H1 (cell line): ENCODE results near the gene SLC7A9. TPM values are rescaled to one million over a fixed set of nuclear protein-coding genes. Genes with fewer than 3 reads are reported as not detected.

Source experiments
- CTCF ChIA-PET: fragments of 300-600 bp; sonication (Branson Sonifier 250); formaldehyde crosslinking; loops from one replicate; lab custom pipeline; 2021; ENCODE audit not compliant: partially characterized antibody; lab: Charles Lee
- POLR2A ChIA-PET: fragments of 300-600 bp; sonication (Branson Sonifier 250); formaldehyde crosslinking; loops from one replicate; lab custom pipeline; 2021; ENCODE audit warnings: inconsistent platforms; ENCODE audit not compliant: partially characterized antibody; lab: Charles Lee
- DNase-seq, 2 experiments: peaks; one replicate each; pipeline versions ENCODE4 v3.0.0 to v3.0.0-alpha.2; 2010 to 2022; ENCODE audit warnings: low spot score in 2 of 2, low read depth in 1 of 2, mixed read lengths in 1 of 2
- FAIRE-seq: peaks from 2 replicates; lab custom pipeline; 2011; peaks lifted over from hg19 to GRCh38; lab: Jason Lieb, UNC
- H2AFZ ChIP-seq: 2 replicates; pipeline ENCODE4 v1.8.1; 2012; ENCODE audit warnings: low read length, inconsistent platforms
- H2AK5ac ChIP-seq: 2 replicates; pipeline ENCODE4 v1.6.1; 2013; ENCODE audit warnings: low read depth, low read length
- H2BK120ac ChIP-seq: replicated peaks from 2 replicates; pipeline ENCODE3; 2013; ENCODE audit warnings: low read depth, low read length, inconsistent platforms
- H2BK12ac ChIP-seq: 2 replicates; pipeline ENCODE4 v1.6.1; 2013; ENCODE audit warnings: low read depth, low read length
- H2BK15ac ChIP-seq: 2 replicates; pipeline ENCODE4 v1.6.1; 2013; ENCODE audit warnings: low read length
- H2BK20ac ChIP-seq: 2 replicates; pipeline ENCODE4 v1.6.1; 2013; ENCODE audit warnings: low read length
- H2BK5ac ChIP-seq: 2 replicates; pipeline ENCODE4 v1.6.1; 2013; ENCODE audit warnings: low read depth, low read length
- H3K14ac ChIP-seq: 2 replicates; pipeline ENCODE4 v1.6.1; 2013; ENCODE audit warnings: inconsistent platforms; ENCODE audit not compliant: insufficient read length
- H3K18ac ChIP-seq: 2 replicates; pipeline ENCODE4 v1.6.1; 2013; ENCODE audit warnings: low read length; ENCODE audit errors: extremely low read depth
- H3K23ac ChIP-seq: 2 replicates; pipeline ENCODE4 v1.6.1; 2013; ENCODE audit warnings: inconsistent platforms; ENCODE audit not compliant: insufficient read length
- H3K23me2 ChIP-seq: 2 replicates; pipeline ENCODE4 v1.6.1; 2013; ENCODE audit warnings: low read depth, low read length
- H3K27ac ChIP-seq: 2 replicates; pipeline ENCODE4 v1.6.1; 2011; ENCODE audit warnings: low read depth, low read length, inconsistent platforms
- H3K27me3 ChIP-seq, 4 experiments: replicated peaks in 1 of 4; 1 replicate in 1 of 4; 2 replicates in 3 of 4; pipeline versions ENCODE4 v1.6.1 to v1.8.1; 2011 to 2013; ENCODE audit warnings: low read length in 3 of 4, mild to moderate bottlenecking in 3 of 4, inconsistent platforms in 2 of 4, mixed read lengths in 2 of 4, moderate library complexity in 1 of 4; ENCODE audit not compliant: control insufficient read depth in 3 of 4, insufficient read depth in 3 of 4; ENCODE audit errors: extremely low read depth in 1 of 4
- H3K36me3 ChIP-seq, 4 experiments: 2 replicates each; pipeline versions ENCODE4 v1.6.1 to v1.8.1; 2011 to 2013; ENCODE audit warnings: mild to moderate bottlenecking in 4 of 4, low read length in 3 of 4, moderate library complexity in 2 of 4, control low read depth in 1 of 4, inconsistent platforms in 1 of 4; ENCODE audit not compliant: insufficient read depth in 4 of 4, control insufficient read depth in 2 of 4
- H3K4ac ChIP-seq: replicated peaks from 2 replicates; pipeline ENCODE3; 2013; ENCODE audit warnings: low read length, low read depth, mixed read lengths, inconsistent platforms; ENCODE audit not compliant: insufficient read length
- H3K4me1 ChIP-seq, 4 experiments: replicated peaks in 1 of 4; 1 replicate in 1 of 4; 2 replicates in 3 of 4; pipeline versions ENCODE4 v1.6.1 to v1.8.1; 2011 to 2013; ENCODE audit warnings: low read length in 3 of 4, inconsistent platforms in 2 of 4, mixed read lengths in 1 of 4; ENCODE audit not compliant: insufficient read depth in 4 of 4, control insufficient read depth in 3 of 4
- H3K4me2 ChIP-seq, 2 experiments: 2 replicates each; pipeline versions ENCODE4 v1.6.1 to v1.8.1; 2011 to 2013; ENCODE audit warnings: low read depth in 2 of 2, low read length in 2 of 2, control low read depth in 1 of 2, inconsistent platforms in 1 of 2, mild to moderate bottlenecking in 1 of 2; ENCODE audit not compliant: insufficient read depth in 1 of 2
- H3K4me3 ChIP-seq, 4 experiments: fragments of 200-600, 300-600 bp in 1 of 4; sonication (generic), shearing (Covaris generic), sonication (Bioruptor Twin) in 1 of 4; 2 replicates each; pipeline versions ENCODE4 v1.5.1 to v1.8.1; 2011 to 2016; ENCODE audit warnings: low read length in 4 of 4, low read depth in 3 of 4, control low read depth in 2 of 4, inconsistent platforms in 2 of 4, mild to moderate bottlenecking in 2 of 4, mixed read lengths in 1 of 4, moderate library complexity in 1 of 4; ENCODE audit not compliant: insufficient read depth in 2 of 4; ENCODE audit errors: extremely low read depth in 1 of 4
- H3K56ac ChIP-seq: replicated peaks from 2 replicates; pipeline ENCODE3; 2013; ENCODE audit warnings: low read depth, mild to moderate bottlenecking, mixed read lengths, low read length, inconsistent platforms; ENCODE audit not compliant: insufficient read length
- H3K79me1 ChIP-seq: 2 replicates; pipeline ENCODE4 v1.6.1; 2013; ENCODE audit warnings: low read depth, low read length, control low read depth
- H3K79me2 ChIP-seq, 2 experiments: 2 replicates each; pipeline versions ENCODE4 v1.6.1 to v1.8.1; 2012 to 2013; ENCODE audit warnings: low read length in 2 of 2, mild to moderate bottlenecking in 2 of 2, inconsistent platforms in 1 of 2; ENCODE audit not compliant: insufficient read depth in 2 of 2, control insufficient read depth in 1 of 2
- H3K9ac ChIP-seq, 4 experiments: replicated peaks in 1 of 4; 1 replicate in 1 of 4; 2 replicates in 3 of 4; pipeline versions ENCODE4 v1.6.1 to v1.8.1; 2011 to 2013; ENCODE audit warnings: low read depth in 3 of 4, low read length in 3 of 4, control low read depth in 2 of 4, mild to moderate bottlenecking in 2 of 4, moderate library complexity in 2 of 4, inconsistent platforms in 1 of 4; ENCODE audit errors: extremely low read depth in 1 of 4
- H3K9me3 ChIP-seq, 2 experiments: 2 replicates each; pipeline versions ENCODE4 v1.6.1 to v1.8.1; 2012 to 2013; ENCODE audit warnings: mild to moderate bottlenecking in 2 of 2, moderate library complexity in 2 of 2, control low read depth in 1 of 2, inconsistent platforms in 1 of 2, low read depth in 1 of 2, low read length in 1 of 2, mixed read lengths in 1 of 2; ENCODE audit not compliant: insufficient read depth in 2 of 2
- H4K20me1 ChIP-seq, 2 experiments: replicated peaks in 1 of 2; 2 replicates each; pipeline versions ENCODE3 to v1.8.1; 2011 to 2013; ENCODE audit warnings: inconsistent platforms in 2 of 2, low read length in 2 of 2, mild to moderate bottlenecking in 1 of 2; ENCODE audit not compliant: insufficient read depth in 2 of 2, control insufficient read depth in 1 of 2
- H4K5ac ChIP-seq: 2 replicates; pipeline ENCODE4 v1.6.1; 2013; ENCODE audit warnings: low read length, low read depth, mixed read lengths, inconsistent platforms; ENCODE audit not compliant: insufficient read length
- H4K8ac ChIP-seq: 2 replicates; pipeline ENCODE4 v1.8.0; 2013; ENCODE audit warnings: mild to moderate bottlenecking, moderate library complexity, low read length, inconsistent platforms; ENCODE audit not compliant: insufficient read depth; ENCODE audit errors: extremely low read depth
- H4K91ac ChIP-seq: replicated peaks from 2 replicates; pipeline ENCODE3; 2013; ENCODE audit warnings: low read length, mixed read lengths, inconsistent platforms; ENCODE audit not compliant: insufficient read length
- ATF2 ChIP-seq: IDR thresholded peaks from 2 replicates; pipeline ENCODE4 v1.6.1; 2012; ENCODE audit warnings: low read length, inconsistent platforms
- CBX5 ChIP-seq: fragments of 300-800, 300-1000 bp; sonication (generic); IDR thresholded peaks from 2 replicates; pipeline ENCODE4 v1.7.1; 2016; ENCODE audit warnings: antibody characterized with exemption, low read length, low read depth
- CHD1 ChIP-seq: IDR thresholded peaks from 2 replicates; pipeline ENCODE4 v1.6.1; 2012; ENCODE audit warnings: low read depth, low read length, improper control_type of control experiment
- CTBP2 ChIP-seq: IDR thresholded peaks from 2 replicates; pipeline ENCODE4 v1.7.0; 2011; ENCODE audit warnings: borderline replicate concordance, mild to moderate bottlenecking, moderate library complexity, mixed read lengths, low read length; ENCODE audit not compliant: insufficient read depth, insufficient read length
- CTCF ChIP-seq, 3 experiments: IDR thresholded peaks; 1 replicate in 2 of 3; 2 replicates in 1 of 3; pipeline versions ENCODE4 v1.5.1 to v1.6.1; 2011; ENCODE audit warnings: low read length in 3 of 3, mild to moderate bottlenecking in 3 of 3, inconsistent platforms in 2 of 3, low read depth in 1 of 3, moderate library complexity in 1 of 3; ENCODE audit not compliant: insufficient read depth in 1 of 3; ENCODE audit errors: control extremely low read depth in 1 of 3
- KDM4A ChIP-seq: IDR thresholded peaks from one replicate; pipeline ENCODE4 v1.7.1; 2012; ENCODE audit warnings: low read depth, mild to moderate bottlenecking, moderate library complexity, low read length, inconsistent platforms; ENCODE audit not compliant: severe bottlenecking
- NRF1 ChIP-seq: IDR thresholded peaks from 2 replicates; pipeline ENCODE4 v1.6.1; 2011; ENCODE audit warnings: mild to moderate bottlenecking, low read depth, low read length, improper control_type of control experiment
- SP1 ChIP-seq: IDR thresholded peaks from 2 replicates; pipeline ENCODE4 v1.6.1; 2011; ENCODE audit warnings: low read depth, low read length
- WGBS, 2 experiments: shearing (Covaris generic) in 1 of 2; methylation state at CpG; one replicate each; pipeline versions ENCODE4 v1.1.6 to v1.1.7; 2013 to 2015; ENCODE audit warnings: low lambda C conversion rate in 2 of 2, mixed read lengths in 2 of 2, inconsistent platforms in 1 of 2, low coverage in 1 of 2, missing lambda C conversion rate in 1 of 2; ENCODE audit not compliant: insufficient replicate concordance in 2 of 2, insufficient coverage in 1 of 2, insufficient read length in 1 of 2; ENCODE audit errors: extremely low coverage in 1 of 2, missing lambda C conversion rate in 1 of 2; 5-methylcytosine and 5-hydroxymethylcytosine counted together
- polyA plus RNA-seq, 7 experiments: library from polyadenylated mRNA; depleted of rRNA in 3 of 7; stranded (reverse) in 5 of 7; unstranded in 2 of 7; fragments of >200 nt in 5 of 7; fragments of 200-250 nt in 2 of 7; gene quantifications; 1 replicate in 5 of 7; 2 replicates in 1 of 7; 4 replicates in 1 of 7; pipeline versions ENCODE4 v1.2.1 to v1.2.3, GENCODE V29; 2011 to 2013; ENCODE audit warnings: missing spikeins in 2 of 7, mixed read lengths in 2 of 7
- total RNA-seq: library from RNA; stranded (reverse); fragmentation: NEBNext Ultra II Directional; extraction: Animal tissue kit (Norgen Biotek cat#: 25700); gene quantifications from 2 replicates; pipeline ENCODE4 v1.2.1, GENCODE V29; 2021

Gene SLC7A9
- total and polyA plus RNA-seq, 2 of the 8 experiments (the other 6 are each of a cell fraction or from before 2014, with no cell fraction given), result 0.15 TPM; not detected in 1

- 61% methylated on average over 4 of the region's 4 CpGs; no CpG with 5 or more reads in 1 of the 2 experiments for WGBS, 2 experiments
- CTCF ChIA-PET, result no interaction called here
- TF ChIP-seq NRF1 (no peak), CTCF (IDR thresholded peaks at IDR 0.05; ENCODE audit: control extremely low read depth in 1 of 3, insufficient read depth in 1 of 3, low read depth in 1 of 3, low read length in 3 of 3) (no peak), KDM4A (no peak), CHD1 (no peak), SP1 (no peak), CTBP2 (no peak), CBX5 (no peak), ATF2 (no peak)
Observed at GRCh38 chr19:32916969-32917615, 47.5 kb upstream of the SLC7A9 start.

More at GRCh38 chr19:32916969-32917615, 47.5 kb upstream of the SLC7A9 start:
- no peak overlapping the region for H2AK5ac ChIP-seq
- no peaks in the 10 kb centered on the region for H4K20me1 ChIP-seq
- H4K5ac ChIP-seq, result no peak overlapping the region
- no peaks in the 10 kb centered on the region for H3K27me3 ChIP-seq
- H3K56ac ChIP-seq, result no peak overlapping the region
- no peak overlapping the region for H2BK15ac ChIP-seq
- DNase-seq (no peak), FAIRE-seq (no peak)
- no peak overlapping the region for H3K4me2 ChIP-seq
- no peak overlapping the region for H3K27ac ChIP-seq
- peaks cover 0 to 3% (median 0%) of the 10 kb centered on the region in 4 experiments; a peak in 2 of 8 replicates for H3K36me3 ChIP-seq
- H2BK20ac ChIP-seq, result no peak overlapping the region
- H3K79me1 ChIP-seq, result no peaks in the 10 kb centered on the region
- H3K23ac ChIP-seq, result no peak overlapping the region
- H3K79me2 ChIP-seq, result no peaks in the 10 kb centered on the region
- H3K9me3 ChIP-seq, result no peaks in the 10 kb centered on the region
- H2BK12ac ChIP-seq, result 0 out of 2 replicates have a peak overlapping the region, but pooled peaks have one; percentile 27
- no peak overlapping the region for H3K14ac ChIP-seq
- H4K91ac ChIP-seq, result no peak overlapping the region
- peaks cover 0 to 10% (median 6%) of the 10 kb centered on the region in 4 experiments; a peak in 4 of 7 replicates for H3K4me1 ChIP-seq
- H2BK120ac ChIP-seq, result no peak overlapping the region
- H2BK5ac ChIP-seq, result peak overlapping the region; percentile 35; the same call in 1 of the 2 replicates
- H3K23me2 ChIP-seq, result no peaks in the 10 kb centered on the region
- no peak overlapping the region for H3K4ac ChIP-seq
- peak overlapping the region; percentile 48; the same call in 1 of the 2 replicates for H3K18ac ChIP-seq
- H2AFZ ChIP-seq, result no peak overlapping the region; the same call in 1 of the 2 replicates
- POLR2A ChIA-PET, result no interaction called here
- H3K9ac ChIP-seq, result no peak overlapping the region
- no peak overlapping the region for H3K4me3 ChIP-seq
- H4K8ac ChIP-seq, result no peak overlapping the region
